Measurements from ENCODE around the gene MARS1.
"Not testable (repeated sequence)": the region's sequence is repeated elsewhere in the genome, so short reads cannot be mapped to it uniquely, and the experiment has no call there.

Gene MARS1

GRCh38 chr12:57552306-57552651 lies 64.4 kb downstream of the MARS1 start:
- no peak for DNase-seq

GRCh38 chr12:57552835-57553313 lies 65.0 kb downstream of the MARS1 start:
- no peak for DNase-seq

- no peak for DNase-seq
Measured at GRCh38 chr12:57553343-57554202, 65.7 kb downstream of the MARS1 start.

- DNase-seq: no peak
Measured at GRCh38 chr12:57554453-57554852, 66.6 kb downstream of the MARS1 start.

GRCh38 chr12:57554897-57555296 lies 67.0 kb downstream of the MARS1 start:
- DNase-seq: no peak

- no peak for DNase-seq
Measured at GRCh38 chr12:57558864-57559263, 71.0 kb downstream of the MARS1 start.

GRCh38 chr12:57560516-57560915 lies 72.6 kb downstream of the MARS1 start:
- no peak for DNase-seq

GRCh38 chr12:57561117-57561516 lies 73.2 kb downstream of the MARS1 start:
- not testable (repeated sequence) for DNase-seq

- DNase-seq: no peak
Measured at GRCh38 chr12:57563358-57563757, 75.5 kb downstream of the MARS1 start.

- no peak for DNase-seq
Measured at GRCh38 chr12:57564178-57564740, 76.4 kb downstream of the MARS1 start.

Data from effector CD4-positive, alpha-beta T cell (primary cell).